C4-2B (cell line): Measurements from ENCODE around the gene WHRN.

ENCODE experiments used
- ZFX ChIP-seq: fragments of 450-650 bp; IDR thresholded peaks from 2 replicates; pipeline ENCODE4 v1.6.1; 2017
- TF ChIP-seq, protein P1 (sequence below): fragments of 450-650 bp; conservative IDR thresholded peaks from 2 replicates; pipeline ENCODE4 v1.5.1; 2017; ENCODE audit warnings: mild to moderate bottlenecking

DNA sequence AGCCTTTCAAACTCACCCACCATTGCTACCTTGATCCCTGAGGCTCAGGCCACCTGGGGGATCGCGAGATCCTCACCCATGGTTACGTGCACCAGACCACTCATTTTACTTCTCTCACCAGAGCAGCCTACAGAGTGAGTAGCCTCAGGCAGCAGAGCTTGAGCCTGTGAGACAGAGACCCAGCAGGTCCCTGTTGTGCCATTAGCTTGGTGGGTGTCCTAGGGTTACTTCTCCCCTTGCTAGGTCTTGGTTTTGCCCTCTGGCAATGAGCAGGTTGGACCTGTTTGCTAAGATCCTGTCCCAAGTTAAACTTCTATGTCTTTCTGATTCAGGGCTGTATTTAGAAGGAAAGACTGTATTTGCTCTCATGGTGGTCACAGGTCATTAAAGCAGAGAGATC is 21.8 kb downstream of the WHRN start:
- TF ChIP-seq, protein P1, sequence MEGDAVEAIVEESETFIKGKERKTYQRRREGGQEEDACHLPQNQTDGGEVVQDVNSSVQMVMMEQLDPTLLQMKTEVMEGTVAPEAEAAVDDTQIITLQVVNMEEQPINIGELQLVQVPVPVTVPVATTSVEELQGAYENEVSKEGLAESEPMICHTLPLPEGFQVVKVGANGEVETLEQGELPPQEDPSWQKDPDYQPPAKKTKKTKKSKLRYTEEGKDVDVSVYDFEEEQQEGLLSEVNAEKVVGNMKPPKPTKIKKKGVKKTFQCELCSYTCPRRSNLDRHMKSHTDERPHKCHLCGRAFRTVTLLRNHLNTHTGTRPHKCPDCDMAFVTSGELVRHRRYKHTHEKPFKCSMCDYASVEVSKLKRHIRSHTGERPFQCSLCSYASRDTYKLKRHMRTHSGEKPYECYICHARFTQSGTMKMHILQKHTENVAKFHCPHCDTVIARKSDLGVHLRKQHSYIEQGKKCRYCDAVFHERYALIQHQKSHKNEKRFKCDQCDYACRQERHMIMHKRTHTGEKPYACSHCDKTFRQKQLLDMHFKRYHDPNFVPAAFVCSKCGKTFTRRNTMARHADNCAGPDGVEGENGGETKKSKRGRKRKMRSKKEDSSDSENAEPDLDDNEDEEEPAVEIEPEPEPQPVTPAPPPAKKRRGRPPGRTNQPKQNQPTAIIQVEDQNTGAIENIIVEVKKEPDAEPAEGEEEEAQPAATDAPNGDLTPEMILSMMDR, result no peak
- TF ChIP-seq ZFX, result no peak
